Measurements from ENCODE around the gene HOXB7.
A peak's percentile ranks its signal among the peaks of the same experiment; 100 is the strongest.

The HOXB7 gene

DNA sequence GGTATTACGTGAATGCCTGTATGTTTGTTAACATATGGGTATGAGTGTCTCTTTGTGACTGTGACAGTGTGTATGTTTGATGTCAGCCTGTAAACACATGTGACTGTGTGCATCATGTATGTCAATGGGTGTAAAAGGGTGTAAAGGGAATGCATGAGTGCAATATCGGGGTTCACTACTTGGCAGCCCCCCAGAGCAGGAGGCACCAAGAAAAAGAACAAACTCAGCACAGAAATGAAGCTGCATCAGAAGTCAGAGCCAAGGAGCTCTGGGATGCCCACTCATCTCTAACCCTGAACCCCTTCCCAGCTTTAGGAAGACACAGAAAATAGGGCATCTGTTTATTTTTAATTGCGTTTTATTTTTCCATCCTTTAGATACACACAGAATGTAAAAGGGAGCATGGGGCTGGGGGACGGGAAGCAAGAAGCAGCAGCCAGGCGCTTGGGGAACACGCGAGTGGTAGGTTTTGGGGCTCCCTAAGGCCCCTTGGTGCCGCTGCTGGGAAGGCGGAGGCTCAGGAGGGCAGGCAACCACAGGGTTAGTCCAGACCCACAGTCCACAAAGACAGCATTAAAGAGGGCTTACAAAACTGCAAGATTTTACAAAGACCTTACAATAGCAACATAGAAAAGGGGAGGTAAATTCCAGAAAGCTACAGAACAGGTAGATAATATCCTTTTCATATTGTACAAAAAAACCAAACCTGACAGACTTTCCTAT is 3.8 kb downstream of the HOXB7 start:
- no peak for DNase-seq

GRCh38 chr17:48605991-48606891 is 4.6 kb downstream of the HOXB7 start:
- no peak for DNase-seq

- DNase-seq: no peak
These were observed 5.4 kb downstream of the HOXB7 start for GRCh38 chr17:48605409-48605919.

GRCh38 chr17:48604770-48605329 is 6.0 kb downstream of the HOXB7 start, which contains the start of gene HOXB6:
Gene HOXB6 (minus strand): TSS chr17:48604986. CDS start chr17:48598150, 6,836 bp downstream.
- DNase-seq: no peak

GRCh38 chr17:48603959-48604769 is 6.7 kb downstream of the HOXB7 start:
- no peak for DNase-seq

- no peak for DNase-seq
These were observed 9.0 kb downstream of the HOXB7 start for GRCh38 chr17:48601539-48602425.

GRCh38 chr17:48601207-48601538 is 9.6 kb downstream of the HOXB7 start:
- no peak for DNase-seq

- no peak for DNase-seq
These were observed 10.3 kb downstream of the HOXB7 start for GRCh38 chr17:48600244-48601098.

DNA sequence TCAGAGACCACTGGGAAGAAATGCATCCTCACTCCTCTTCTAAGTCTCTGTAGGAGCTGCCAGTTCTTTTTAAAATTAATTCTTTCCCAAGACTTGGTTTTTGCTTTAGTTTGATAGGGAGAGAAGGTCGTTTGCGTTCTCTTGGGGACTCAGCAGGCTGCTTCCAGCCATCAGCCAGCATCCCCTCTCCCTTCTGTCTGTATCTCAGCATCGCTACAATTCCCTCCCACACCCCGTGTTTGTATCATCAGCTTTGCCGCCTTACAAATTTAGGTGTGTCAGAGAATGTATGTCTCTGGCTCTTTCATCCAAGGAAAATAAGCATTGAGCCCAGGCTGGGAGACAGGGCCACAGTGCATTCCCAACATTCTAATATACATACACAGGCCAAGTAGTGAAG is 11.5 kb downstream of the HOXB7 start:
- no peak for DNase-seq

DNA sequence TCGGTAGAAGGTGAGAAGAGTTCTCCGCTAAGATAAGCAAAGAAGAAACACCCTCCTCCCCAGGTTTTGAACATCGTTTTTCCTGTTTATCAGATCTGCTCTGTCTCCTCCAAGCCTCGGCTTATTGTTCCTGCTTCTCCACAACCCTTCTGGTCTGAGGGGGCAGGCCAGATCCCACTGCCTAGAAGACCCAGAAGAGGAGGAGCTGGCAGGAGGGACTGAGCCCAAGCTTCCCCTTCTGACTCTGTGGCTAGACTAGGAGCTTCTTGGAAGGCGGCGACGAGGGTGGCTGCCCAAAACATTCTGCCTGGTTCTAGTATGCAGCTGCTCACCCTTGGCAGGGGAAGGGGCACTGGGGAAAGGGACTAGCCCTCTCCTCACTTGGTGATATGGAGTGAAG is 12.1 kb downstream of the HOXB7 start:
- no peak for DNase-seq

- DNase-seq: peak; percentile 52
These were observed 12.8 kb downstream of the HOXB7 start for GRCh38 chr17:48597778-48598631.

DNA sequence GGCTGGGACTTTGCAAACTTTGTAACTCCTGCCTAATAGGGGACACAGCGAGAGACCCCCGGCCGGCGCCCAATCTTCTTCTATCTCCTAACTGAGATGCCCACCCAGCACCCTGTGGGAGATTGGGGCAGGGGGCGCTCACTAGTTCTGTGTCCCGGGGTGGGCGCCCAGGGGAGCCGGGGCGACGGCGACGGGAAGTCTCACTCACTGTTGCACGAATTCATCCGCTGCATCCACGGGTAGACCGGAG is 13.4 kb downstream of the HOXB7 start:
- no peak for DNase-seq

DNA sequence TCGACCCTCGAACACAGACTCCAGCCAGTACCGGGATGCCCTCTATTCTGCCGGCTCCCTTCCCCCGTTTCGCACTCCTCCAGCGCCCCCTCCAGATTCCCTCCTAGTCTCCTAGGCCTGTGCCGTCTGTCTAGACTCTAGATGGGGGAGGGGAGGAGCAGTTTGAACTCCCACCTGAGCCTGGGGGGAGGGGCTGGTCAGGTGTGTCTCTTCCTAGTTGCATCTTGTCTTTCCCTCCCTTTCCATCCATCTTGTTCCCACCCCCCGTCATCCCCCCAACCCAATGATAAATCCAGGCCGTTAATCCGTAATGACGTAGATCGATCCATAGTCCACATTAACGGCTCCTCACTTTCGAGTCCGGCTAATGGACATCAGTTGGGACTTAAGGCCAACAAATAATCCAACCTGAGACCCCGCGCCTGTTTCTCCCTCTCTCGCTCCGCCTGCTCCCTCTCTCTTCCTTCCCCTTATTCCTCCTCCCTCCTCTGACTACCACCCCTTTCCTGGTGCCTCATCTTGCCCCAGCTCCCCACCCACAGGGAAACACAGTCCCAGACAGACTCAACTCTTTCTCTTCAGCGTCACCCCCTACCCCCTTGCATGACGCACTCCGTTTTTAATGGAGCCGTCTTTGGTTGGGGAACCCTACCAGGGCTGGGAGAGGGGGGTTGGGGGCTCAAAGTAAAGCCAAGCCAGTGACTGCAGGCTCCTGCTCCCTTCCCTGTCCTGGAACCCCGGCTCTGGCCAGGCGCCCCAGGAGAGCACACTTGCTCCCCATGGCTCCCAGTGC is 13.9 kb downstream of the HOXB7 start:
- DNase-seq: no peak

DNA sequence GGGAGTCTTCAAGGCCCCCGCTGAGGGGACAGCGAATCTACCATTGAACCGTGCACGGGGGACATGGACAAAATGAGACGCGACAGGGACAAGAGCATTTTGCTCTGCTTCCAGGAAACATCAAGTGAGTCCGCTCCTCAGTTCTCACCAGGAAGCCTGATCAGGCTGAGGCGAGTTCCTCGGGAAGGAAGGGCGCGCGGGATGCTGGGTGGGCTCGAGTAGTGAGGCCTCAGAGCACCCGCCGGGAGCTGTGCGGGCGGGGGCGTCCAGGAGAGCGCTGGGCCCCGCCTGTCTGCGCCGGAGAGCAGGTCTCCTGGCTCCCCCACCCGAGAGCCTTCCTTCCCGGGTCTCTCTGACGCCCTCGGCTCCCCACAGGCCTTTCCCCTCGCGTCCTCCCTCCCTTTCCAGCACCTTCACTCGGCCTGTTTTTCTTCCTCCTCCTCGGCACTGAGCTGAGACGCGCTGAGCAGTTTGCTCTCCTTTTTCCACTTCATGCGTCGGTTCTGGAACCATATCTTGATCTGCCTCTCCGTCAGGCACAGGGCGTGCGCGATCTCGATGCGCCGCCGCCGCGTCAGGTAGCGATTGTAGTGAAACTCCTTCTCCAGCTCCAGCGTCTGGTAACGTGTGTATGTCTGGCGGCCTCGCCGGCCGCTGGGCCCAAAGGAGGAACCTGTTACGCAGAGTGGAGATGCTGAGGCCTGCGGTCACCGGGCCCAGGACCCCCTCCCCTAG is 14.7 kb downstream of the HOXB7 start:
- DNase-seq: no peak

DNA sequence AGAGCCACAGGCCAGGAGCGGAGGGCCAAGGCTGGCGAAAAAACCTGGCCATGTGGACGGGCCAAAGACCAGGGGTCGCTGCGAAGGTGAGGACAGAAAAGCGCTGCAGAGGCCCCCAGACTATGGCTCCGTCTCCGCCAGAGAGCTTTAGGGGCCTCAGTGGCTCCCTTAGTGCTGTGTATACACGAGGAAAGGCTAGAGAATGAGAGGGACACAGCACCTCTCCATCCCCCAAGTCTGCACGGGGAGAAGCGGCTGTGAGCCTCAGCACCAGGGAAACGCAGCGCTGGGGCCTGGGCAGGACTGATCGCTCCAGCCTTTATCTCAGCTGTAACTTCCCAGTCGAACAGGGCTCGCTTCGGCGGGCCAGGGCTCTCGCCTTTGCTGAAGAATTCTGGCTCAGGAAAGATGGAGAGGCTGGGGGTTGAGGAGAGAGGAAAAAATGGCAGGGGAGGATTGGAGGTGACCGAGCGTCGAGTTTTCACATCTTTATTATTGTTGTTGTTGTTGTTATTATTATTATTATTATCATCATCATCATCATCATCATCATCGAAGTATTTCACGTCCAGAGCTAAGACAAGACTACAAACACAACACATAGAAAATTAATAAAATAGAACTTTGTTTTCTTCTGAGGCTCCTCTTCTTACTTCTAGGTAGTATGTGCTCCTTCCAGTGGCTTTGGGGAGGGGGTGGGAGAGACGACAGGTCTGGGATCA is 15.4 kb downstream of the HOXB7 start:
- no peak for DNase-seq

- no peak for DNase-seq
These were observed 16.1 kb downstream of the HOXB7 start for GRCh38 chr17:48594538-48595277.

Measured in inflammatory macrophage treated with lipopolysaccharide for 4 hours (primary cell).